Skeletal muscle tissue (tissue), 2 donors: Measurements from ENCODE around the gene TLR9. TPM values are rescaled to one million over a fixed set of nuclear protein-coding genes. Genes with fewer than 3 reads are reported as not detected.

Experiments
- small RNA-seq: library from RNA; depleted of rRNA; stranded (forward); fragments of <200 nt; gene quantifications from one replicate; pipeline ENCODE3, GENCODE V24; 2014
- total RNA-seq: library from RNA; depleted of rRNA; stranded (reverse); fragments of >200 nt; gene quantifications from one replicate; pipeline ENCODE4 v1.2.3, GENCODE V29; 2014

Gene TLR9
- total RNA-seq, 1 donor from 2014 or later, result not detected

Small RNA genes lying within 50 kb of the gene (small RNA-seq; reads per million reads assigned to genes)
- gene MIRLET7G, result 2,094 reads per million, percentile 99 among the genes with 10 or more reads in this experiment

Other genes with a start within 250 kb of the TLR9 start
- 14.6 TPM for gene ACY1, start 242.1 kb downstream of the TLR9 start, total RNA-seq
- gene RPL29, start 229.8 kb downstream of the TLR9 start, total RNA-seq, result 1,532 TPM
- gene DUSP7, start 169.1 kb downstream of the TLR9 start, total RNA-seq, result 5.2 TPM
- gene POC1A, start 71.2 kb downstream of the TLR9 start, total RNA-seq, result 2.6 TPM
- 31.3 TPM for gene ALAS1, start 27.5 kb downstream of the TLR9 start, total RNA-seq
- gene TWF2, start 13.5 kb upstream of the TLR9 start, total RNA-seq, result 18.8 TPM
- gene PPM1M, start 20.1 kb upstream of the TLR9 start, total RNA-seq, result 8.4 TPM
- gene WDR82, start 53.0 kb upstream of the TLR9 start, total RNA-seq, result 69.9 TPM
- gene GLYCTK, start 62.2 kb upstream of the TLR9 start, total RNA-seq, result 4.2 TPM
- gene DNAH1, start 90.7 kb upstream of the TLR9 start, total RNA-seq, result 2.1 TPM
- gene BAP1, start 184.4 kb upstream of the TLR9 start, total RNA-seq, result 60.0 TPM
- gene PHF7, start 185.0 kb upstream of the TLR9 start, total RNA-seq, result 5.2 TPM
- gene SEMA3G, start 219.5 kb upstream of the TLR9 start, total RNA-seq, result 4.7 TPM
- gene TNNC1, start 228.4 kb upstream of the TLR9 start, total RNA-seq, result 461 TPM
- gene NISCH, start 230.0 kb upstream of the TLR9 start, total RNA-seq, result 43.3 TPM